Heart left ventricle (tissue), 16 donors: ENCODE results near the gene WNT16. TPM values are rescaled to one million over a fixed set of nuclear protein-coding genes. Genes with fewer than 3 reads are reported as not detected.

Source experiments
- ATAC-seq, 4 donors: fragments of 200-7000 bp; cut with Tn5 transposase; one replicate each; pipeline ENCODE4 v1.9.1; 2020 to 2022; ENCODE audit warnings: moderate library complexity in 4 of 4, mild to moderate bottlenecking in 3 of 4, moderate number of reproducible peaks in 1 of 4
- DNase-seq, 5 donors: peaks; one replicate each; pipeline ENCODE4 v3.0.0-alpha.2; 2020
- H3K27ac ChIP-seq, 12 donors: fragments of 200-600 bp; sonication (generic) in 4 of 12; one replicate each; pipeline versions ENCODE4 v1.5.0 to v1.8.0; 2016 to 2022; ENCODE audit warnings: mild to moderate bottlenecking in 2 of 12
- H3K27me3 ChIP-seq, 9 donors: fragments of 200-600 bp; sonication (generic) in 2 of 9; one replicate each; pipeline versions ENCODE4 v1.5.1 to v1.8.0; 2016 to 2022; ENCODE audit warnings: mild to moderate bottlenecking in 3 of 9
- H3K36me3 ChIP-seq, 9 donors: fragments of 200-600 bp; sonication (generic) in 2 of 9; one replicate each; pipeline versions ENCODE4 v1.5.0 to v1.8.0; 2018 to 2022; ENCODE audit warnings: mild to moderate bottlenecking in 2 of 9
- H3K4me1 ChIP-seq, 12 donors: fragments of 200-600 bp; sonication (generic) in 4 of 12; one replicate each; pipeline versions ENCODE4 v1.5.0 to v1.8.0; 2016 to 2022; ENCODE audit warnings: mild to moderate bottlenecking in 3 of 12
- H3K4me3 ChIP-seq, 12 donors: fragments of 200-600 bp; sonication (generic) in 4 of 12; one replicate each; pipeline versions ENCODE4 v1.5.0 to v1.8.0; 2017 to 2022; ENCODE audit warnings: mild to moderate bottlenecking in 9 of 12, moderate library complexity in 4 of 12
- H3K9me3 ChIP-seq, 12 donors: fragments of 200-600 bp; sonication (generic) in 4 of 12; one replicate each; pipeline versions ENCODE4 v1.5.0 to v1.8.0; 2016 to 2022; ENCODE audit warnings: mild to moderate bottlenecking in 1 of 12
- POLR2A ChIP-seq, 2 donors: fragments of 450-650 bp; IDR thresholded peaks; one replicate each; pipeline ENCODE4 v1.6.1; 2017; ENCODE audit warnings: antibody characterized with exemption in 2 of 2, mild to moderate bottlenecking in 2 of 2, moderate library complexity in 2 of 2
- WGBS, 4 donors: extraction: QIAGEN DNeasy Blood & Tissue Kit in 2 of 4; methylation state at CpG; one replicate each; pipeline versions ENCODE4 v1.1.5 to v1.1.7; 2013 to 2018; 5-methylcytosine and 5-hydroxymethylcytosine counted together
- intact Hi-C, 10 donors: fragments of 100-400 bp; cut with DNase I; formaldehyde crosslinking; loops; one replicate each; pipeline versions ENCODE4 v1.11.1 to v1.14.2; 2022
- polyA plus RNA-seq, 2 donors: library from polyadenylated mRNA; stranded (reverse); fragments of 200-250 nt; gene quantifications; one replicate each; pipeline ENCODE4 v1.2.3, GENCODE V29; 2013
- total RNA-seq, 9 donors: library from RNA; depleted of rRNA in 2 of 9; stranded (reverse); fragments of >200 nt in 2 of 9; fragmentation: NEBNext Ultra II Directional in 3 of 9; extraction: Animal tissue kit (Norgen Biotek cat#: 25700) in 3 of 9; gene quantifications; one replicate each; pipeline versions ENCODE4 v1.1.0 to v1.2.4, GENCODE V29; 2016 to 2023
- TF ChIP-seq, protein P1 (sequence below), 12 donors: fragments of 200-600 bp; sonication (generic) in 4 of 12; IDR thresholded peaks; one replicate each; pipeline versions ENCODE4 v1.5.0 to v1.8.0; 2018 to 2022; ENCODE audit warnings: antibody characterized with exemption in 12 of 12, mild to moderate bottlenecking in 5 of 12
- donor health status: ischemic (EF 13 %, LVEDD 7.1; RV severe dilation, severe dysfunction).
- donor health status: healthy with polysubstance abuse.
- donor health status: DM: no; HTN: yes; CAD: no.
- donor health status: DM: no; HTN: no; CAD: no.
- donor health status: ischemic (EF 25% LVEDD 6.9; RV normal size, moderate dysfunction).
- donor health status: ischemic (EF 25% LVEDD 5.7; RV mildly dilated, moderate dysfunction).
- donor health status: healthy.
- donor health status: DM: yes; HTN: yes; CAD: no.
- donor health status: ischemic (EF 35%, LVEDD 5.7; RV mildly dilated, moderate dysfunction).
- donor health status: nonischemic (EF 11% LVEDD 7.7; RV severe dilation, severe dysfunction).
- donor health status: DM: yes; HTN: yes; CAD: no.
- donor health status: PGD.
- donor health status: ischemic (EF 29% LVEDD 5.4; RV normal size, mild dysfunction).
- donor health status: nonischemic (EF 23%, LVEDD 6.1; RV moderate dilation, normal function).

WNT16 gene
- total and polyA plus RNA-seq, 11 donors, result 0.19 TPM; not detected in 10

DNA sequence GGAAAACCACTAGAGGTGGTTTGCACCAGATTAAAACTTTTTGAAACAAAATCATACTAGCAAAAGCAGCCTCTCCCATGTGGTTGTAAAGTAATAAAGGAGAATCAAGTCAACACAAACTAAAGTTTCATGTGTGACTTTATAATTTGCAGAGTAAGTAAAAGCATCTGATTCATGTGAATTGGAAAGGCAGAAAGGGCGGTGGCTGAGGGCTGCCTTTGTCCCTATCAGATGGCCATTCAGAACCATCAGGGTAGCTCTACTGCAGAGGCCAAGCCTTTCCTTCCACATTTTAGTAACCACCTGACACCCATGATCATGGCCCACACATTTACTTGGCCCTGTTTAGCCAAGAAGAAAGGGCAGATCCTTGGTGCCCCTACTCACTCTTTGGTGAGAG, 15.7 kb downstream of the WNT16 start:
- H3K27ac ChIP-seq, result no peak overlapping the region
- WGBS, 4 donors, result 94 to 97% (median 95%) methylated on average over 1 of the region's 1 CpG
- intact Hi-C loops, result no loop called here
- TF ChIP-seq, protein P1, sequence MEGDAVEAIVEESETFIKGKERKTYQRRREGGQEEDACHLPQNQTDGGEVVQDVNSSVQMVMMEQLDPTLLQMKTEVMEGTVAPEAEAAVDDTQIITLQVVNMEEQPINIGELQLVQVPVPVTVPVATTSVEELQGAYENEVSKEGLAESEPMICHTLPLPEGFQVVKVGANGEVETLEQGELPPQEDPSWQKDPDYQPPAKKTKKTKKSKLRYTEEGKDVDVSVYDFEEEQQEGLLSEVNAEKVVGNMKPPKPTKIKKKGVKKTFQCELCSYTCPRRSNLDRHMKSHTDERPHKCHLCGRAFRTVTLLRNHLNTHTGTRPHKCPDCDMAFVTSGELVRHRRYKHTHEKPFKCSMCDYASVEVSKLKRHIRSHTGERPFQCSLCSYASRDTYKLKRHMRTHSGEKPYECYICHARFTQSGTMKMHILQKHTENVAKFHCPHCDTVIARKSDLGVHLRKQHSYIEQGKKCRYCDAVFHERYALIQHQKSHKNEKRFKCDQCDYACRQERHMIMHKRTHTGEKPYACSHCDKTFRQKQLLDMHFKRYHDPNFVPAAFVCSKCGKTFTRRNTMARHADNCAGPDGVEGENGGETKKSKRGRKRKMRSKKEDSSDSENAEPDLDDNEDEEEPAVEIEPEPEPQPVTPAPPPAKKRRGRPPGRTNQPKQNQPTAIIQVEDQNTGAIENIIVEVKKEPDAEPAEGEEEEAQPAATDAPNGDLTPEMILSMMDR (IDR thresholded peaks at IDR 0.05), result no peak
- TF ChIP-seq POLR2A (IDR thresholded peaks at IDR 0.05), result no peak
- H3K36me3 ChIP-seq, result peaks cover 0 to 24% (median 8%) of the 10 kb centered on the region in 9 donors
- no peak overlapping the region for H3K4me3 ChIP-seq
- DNase-seq, result no peak
- no peaks in the 10 kb centered on the region for H3K9me3 ChIP-seq
- H3K27me3 ChIP-seq, result no peaks in the 10 kb centered on the region
- peaks cover 0 to 8% (median 0%) of the 10 kb centered on the region in 12 donors for H3K4me1 ChIP-seq
- ATAC-seq, result no peak

DNA sequence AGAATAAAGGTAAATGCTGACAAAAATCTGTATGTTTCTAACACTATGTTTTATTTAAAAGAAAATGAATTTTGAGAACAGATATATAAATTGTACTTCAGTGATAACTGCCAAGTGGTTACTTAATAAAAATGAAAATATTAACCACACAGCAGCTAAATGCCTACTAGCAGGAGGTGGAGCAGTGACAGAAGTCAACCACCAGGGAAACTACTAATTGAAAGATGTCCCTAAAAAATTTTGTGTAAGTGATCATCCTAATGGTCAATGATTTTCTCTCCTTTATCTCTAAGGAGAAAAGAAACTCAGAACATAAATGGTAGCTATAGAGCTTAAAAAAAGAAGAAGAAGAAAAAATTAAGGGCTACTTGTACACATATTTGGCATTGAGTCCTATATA, 22.9 kb downstream of the WNT16 start:
- DNase-seq, result no peak
- intact Hi-C loops, result no loop called here
- H3K36me3 ChIP-seq, result peaks cover 0 to 77% (median 54%) of the 10 kb centered on the region in 9 donors
- H3K4me3 ChIP-seq, result no peak overlapping the region
- no peak for TF ChIP-seq POLR2A (IDR thresholded peaks at IDR 0.05)
- TF ChIP-seq, protein P1 (IDR thresholded peaks at IDR 0.05), result peak in 1 of 12 donors; percentile 15
- no peaks in the 10 kb centered on the region for H3K9me3 ChIP-seq
- H3K27me3 ChIP-seq, result no peaks in the 10 kb centered on the region
- no peak overlapping the region for H3K27ac ChIP-seq
- peaks cover 0 to 4% (median 0%) of the 10 kb centered on the region in 12 donors for H3K4me1 ChIP-seq
- ATAC-seq, result no peak

DNA sequence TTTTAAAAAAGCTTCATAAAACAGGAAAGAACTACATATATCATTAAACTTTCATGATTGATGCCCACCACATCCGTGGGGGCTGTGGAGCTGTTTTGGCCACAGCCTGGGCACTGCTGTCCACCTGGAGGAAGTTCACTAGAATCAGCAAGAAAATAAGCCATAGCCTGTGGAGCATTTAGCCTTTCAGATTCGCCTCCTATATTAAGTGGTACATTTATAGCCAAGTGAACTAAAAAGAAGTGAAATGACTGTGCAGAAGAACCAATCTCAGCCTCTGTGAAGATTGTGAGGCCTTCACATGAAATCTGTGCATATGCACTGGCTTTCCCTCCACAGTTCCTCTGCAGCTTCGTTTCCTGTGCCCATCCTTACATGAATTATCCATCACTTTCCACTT, 23.5 kb downstream of the WNT16 start:
- ATAC-seq (no peak), DNase-seq (no peak)
- Histone ChIP-seq H3K27ac (no peak overlapping the region), H3K27me3 (no peaks in the 10 kb centered on the region), H3K4me3 (no peak overlapping the region), H3K4me1 (peaks cover 0 to 4% (median 0%) of the 10 kb centered on the region in 12 donors), H3K9me3 (no peaks in the 10 kb centered on the region), H3K36me3 (peaks cover 0 to 77% (median 55%) of the 10 kb centered on the region in 9 donors)
- WGBS, 4 donors, result 75 to 91% (median 88%) methylated on average over 3 of the region's 3 CpGs
- TF ChIP-seq, protein P1 (IDR thresholded peaks at IDR 0.05), result no peak
- TF ChIP-seq POLR2A (IDR thresholded peaks at IDR 0.05), result no peak
- intact Hi-C loops, result no loop called here

DNA sequence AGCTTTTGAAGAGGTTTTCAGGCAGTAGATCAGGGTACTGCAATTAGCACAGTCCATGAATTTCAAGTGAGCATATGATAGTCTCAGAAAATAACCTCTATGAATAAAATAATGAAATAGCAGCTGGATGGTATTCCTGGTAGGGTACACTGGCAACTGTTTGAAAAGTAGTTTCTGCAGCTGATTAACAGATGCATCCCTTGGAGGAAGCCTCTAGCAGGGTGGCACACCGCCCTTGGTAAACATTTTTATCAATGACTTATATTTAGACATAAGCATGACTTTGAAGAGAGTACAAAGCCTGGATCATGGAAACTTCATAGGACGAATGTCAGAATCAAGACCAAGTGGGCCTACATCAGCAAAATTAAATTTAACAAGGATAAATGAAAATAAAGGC, 26.8 kb downstream of the WNT16 start:
- ATAC-seq (no peak), DNase-seq (no peak)
- Histone ChIP-seq H3K9me3 (no peaks in the 10 kb centered on the region), H3K27me3 (no peaks in the 10 kb centered on the region), H3K27ac (no peak overlapping the region), H3K4me1 (peaks cover 0 to 4% (median 0%) of the 10 kb centered on the region in 12 donors), H3K36me3 (peaks cover 0 to 99% (median 78%) of the 10 kb centered on the region in 9 donors), H3K4me3 (no peak overlapping the region)
- WGBS, 4 donors, result 49 to 62% (median 55%) methylated on average over 2 of the region's 2 CpGs
- TF ChIP-seq, protein P1 (IDR thresholded peaks at IDR 0.05), result no peak
- TF ChIP-seq POLR2A (IDR thresholded peaks at IDR 0.05), result no peak
- intact Hi-C loops, result no loop called here
